ENCODE results near the gene AKAP9. TPM values are rescaled to one million over a fixed set of nuclear protein-coding genes. Genes with fewer than 3 reads are reported as not detected.

The AKAP9 gene
- total RNA-seq, 1 donor from 2014 or later = 66.9 TPM

GRCh38 chr7:92028226-92028625, 87.6 kb downstream of the AKAP9 start:
- Mint-ChIP-seq H3K4me3 (ENCODE audit: unreplicated experiment) (no peak overlapping the region), H3K27me3 (ENCODE audit: unreplicated experiment) (no peaks in the 10 kb centered on the region), H3K27ac (ENCODE audit: unreplicated experiment) (peak overlapping the region; percentile 31), H3K9me3 (ENCODE audit: unreplicated experiment) (peaks cover 8% of the 10 kb centered on the region), H3K4me1 (ENCODE audit: low read depth, unreplicated experiment) (no peaks in the 10 kb centered on the region), H3K36me3 (ENCODE audit: unreplicated experiment) (peaks cover 28% of the 10 kb centered on the region)
- TF ChIP-seq, protein P1, sequence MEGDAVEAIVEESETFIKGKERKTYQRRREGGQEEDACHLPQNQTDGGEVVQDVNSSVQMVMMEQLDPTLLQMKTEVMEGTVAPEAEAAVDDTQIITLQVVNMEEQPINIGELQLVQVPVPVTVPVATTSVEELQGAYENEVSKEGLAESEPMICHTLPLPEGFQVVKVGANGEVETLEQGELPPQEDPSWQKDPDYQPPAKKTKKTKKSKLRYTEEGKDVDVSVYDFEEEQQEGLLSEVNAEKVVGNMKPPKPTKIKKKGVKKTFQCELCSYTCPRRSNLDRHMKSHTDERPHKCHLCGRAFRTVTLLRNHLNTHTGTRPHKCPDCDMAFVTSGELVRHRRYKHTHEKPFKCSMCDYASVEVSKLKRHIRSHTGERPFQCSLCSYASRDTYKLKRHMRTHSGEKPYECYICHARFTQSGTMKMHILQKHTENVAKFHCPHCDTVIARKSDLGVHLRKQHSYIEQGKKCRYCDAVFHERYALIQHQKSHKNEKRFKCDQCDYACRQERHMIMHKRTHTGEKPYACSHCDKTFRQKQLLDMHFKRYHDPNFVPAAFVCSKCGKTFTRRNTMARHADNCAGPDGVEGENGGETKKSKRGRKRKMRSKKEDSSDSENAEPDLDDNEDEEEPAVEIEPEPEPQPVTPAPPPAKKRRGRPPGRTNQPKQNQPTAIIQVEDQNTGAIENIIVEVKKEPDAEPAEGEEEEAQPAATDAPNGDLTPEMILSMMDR (IDR thresholded peaks at IDR 0.05; ENCODE audit: partially characterized antibody, unreplicated experiment) = no peak
- no peak for DNase-seq

DNA sequence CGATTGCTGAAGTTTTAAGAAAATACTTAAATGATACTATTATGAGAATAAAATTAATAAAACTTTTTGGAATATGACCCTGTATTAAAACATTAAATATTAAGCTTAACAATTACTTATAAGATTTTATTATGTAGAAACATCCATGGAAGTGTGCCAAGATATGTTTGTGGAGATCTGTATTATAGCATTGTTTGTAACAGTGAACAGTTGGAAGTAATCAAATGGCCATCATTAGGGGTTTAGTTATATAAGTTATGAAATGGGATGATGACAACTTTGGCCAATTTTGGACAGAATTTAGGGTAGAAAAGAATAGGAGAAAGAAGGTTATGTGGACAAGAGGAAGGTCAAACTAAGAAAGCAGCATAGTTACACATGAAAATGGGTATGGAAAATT, 88.0 kb downstream of the AKAP9 start:
- Mint-ChIP-seq H3K27me3 (ENCODE audit: unreplicated experiment) (no peaks in the 10 kb centered on the region), H3K4me1 (ENCODE audit: low read depth, unreplicated experiment) (no peaks in the 10 kb centered on the region), H3K4me3 (ENCODE audit: unreplicated experiment) (no peak overlapping the region), H3K27ac (ENCODE audit: unreplicated experiment) (no peak overlapping the region), H3K9me3 (ENCODE audit: unreplicated experiment) (peaks cover 8% of the 10 kb centered on the region), H3K36me3 (ENCODE audit: unreplicated experiment) (peaks cover 24% of the 10 kb centered on the region)
- no peak for DNase-seq
- TF ChIP-seq, protein P1 (IDR thresholded peaks at IDR 0.05; ENCODE audit: partially characterized antibody, unreplicated experiment) = no peak

DNA sequence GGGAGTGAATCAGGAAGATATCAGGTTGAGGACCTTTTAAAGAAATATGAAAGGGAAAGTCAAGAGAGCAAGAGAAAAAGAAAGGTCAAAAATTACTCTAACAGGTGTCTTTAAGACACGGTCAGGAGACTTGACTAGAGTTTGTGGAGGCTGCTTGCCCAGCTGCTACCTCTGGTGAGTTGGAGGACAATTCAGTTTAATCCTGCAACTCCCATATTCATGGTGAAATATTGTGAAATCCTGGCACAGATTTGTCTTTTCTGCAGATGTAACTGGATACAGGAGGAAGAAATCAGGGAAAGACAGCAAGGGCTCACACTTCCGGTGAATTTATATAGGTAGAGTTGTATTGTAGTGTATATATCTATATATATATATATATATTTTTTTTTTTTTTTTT, 93.5 kb downstream of the AKAP9 start:
- Mint-ChIP-seq H3K4me3 (ENCODE audit: unreplicated experiment) (no peak overlapping the region), H3K9me3 (ENCODE audit: unreplicated experiment) (no peaks in the 10 kb centered on the region), H3K36me3 (ENCODE audit: unreplicated experiment) (no peaks in the 10 kb centered on the region), H3K4me1 (ENCODE audit: low read depth, unreplicated experiment) (no peaks in the 10 kb centered on the region), H3K27me3 (ENCODE audit: unreplicated experiment) (no peaks in the 10 kb centered on the region), H3K27ac (ENCODE audit: unreplicated experiment) (no peak overlapping the region)
- TF ChIP-seq, protein P1 (IDR thresholded peaks at IDR 0.05; ENCODE audit: partially characterized antibody, unreplicated experiment) = no peak
- DNase-seq = no peak

DNA sequence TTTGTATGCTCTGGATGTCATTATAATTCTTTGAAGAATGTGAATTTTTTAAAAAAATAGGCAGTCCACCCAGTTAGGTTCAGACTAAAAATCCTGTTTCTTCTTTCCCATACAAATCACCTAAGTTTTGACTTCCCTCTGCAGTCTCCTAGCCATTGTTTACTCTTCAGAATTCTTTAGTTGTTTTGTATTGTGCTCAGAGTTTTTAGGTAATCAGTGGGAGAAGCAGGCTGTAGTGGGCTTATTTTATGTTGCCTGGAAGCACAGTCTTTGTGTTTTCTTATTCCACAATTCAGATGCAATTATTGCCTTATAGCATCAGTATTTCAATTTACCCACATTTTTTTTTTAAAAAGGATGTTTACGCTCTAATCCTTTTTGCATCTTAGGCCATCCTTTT, 94.9 kb downstream of the AKAP9 start:
- Mint-ChIP-seq H3K4me3 (ENCODE audit: unreplicated experiment) (no peak overlapping the region), H3K4me1 (ENCODE audit: low read depth, unreplicated experiment) (no peaks in the 10 kb centered on the region), H3K27ac (ENCODE audit: unreplicated experiment) (no peak overlapping the region), H3K9me3 (ENCODE audit: unreplicated experiment) (no peaks in the 10 kb centered on the region), H3K36me3 (ENCODE audit: unreplicated experiment) (no peaks in the 10 kb centered on the region), H3K27me3 (ENCODE audit: unreplicated experiment) (no peaks in the 10 kb centered on the region)
- no peak for DNase-seq
- TF ChIP-seq, protein P1 (IDR thresholded peaks at IDR 0.05; ENCODE audit: partially characterized antibody, unreplicated experiment) = no peak

DNA sequence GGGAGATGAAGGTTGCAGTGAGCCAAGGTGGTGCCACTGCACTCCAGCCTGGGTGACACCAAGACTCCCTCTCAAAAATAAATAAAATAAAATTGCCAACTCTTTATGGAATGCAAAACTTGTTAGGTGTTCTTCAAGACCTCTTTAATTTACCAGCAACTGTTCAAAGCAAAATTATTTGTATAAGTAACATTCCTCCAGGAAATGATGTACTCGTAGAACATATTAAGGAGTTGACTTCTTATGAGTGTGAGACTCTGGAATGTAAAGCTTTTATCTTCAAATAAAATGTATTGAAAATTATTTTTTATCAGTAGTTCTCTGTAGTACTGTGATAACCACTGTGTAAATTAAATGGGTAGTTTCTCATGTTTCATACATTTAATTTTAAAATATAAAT, 99.2 kb downstream of the AKAP9 start:
- Mint-ChIP-seq H3K27ac (ENCODE audit: unreplicated experiment) (no peak overlapping the region), H3K9me3 (ENCODE audit: unreplicated experiment) (no peaks in the 10 kb centered on the region), H3K4me1 (ENCODE audit: low read depth, unreplicated experiment) (no peaks in the 10 kb centered on the region), H3K36me3 (ENCODE audit: unreplicated experiment) (no peaks in the 10 kb centered on the region), H3K4me3 (ENCODE audit: unreplicated experiment) (no peak overlapping the region), H3K27me3 (ENCODE audit: unreplicated experiment) (no peaks in the 10 kb centered on the region)
- no peak for DNase-seq
- TF ChIP-seq, protein P1 (IDR thresholded peaks at IDR 0.05; ENCODE audit: partially characterized antibody, unreplicated experiment) = no peak
